Activated T-helper 1 cell treated with anti-CD3 and anti-CD28 coated beads, Interleukin-12 subunit alpha, Interleukin-12 subunit beta, Interleukin-2, Interleukin-4 antibody, amounts not matched to agents 30 ng/mL and 10 ng/mL and 1 ng/mL, durations not matched to agents 14 hours and 24 hours and 36 hours (primary cell): ENCODE measurements around the gene MAP3K6. TPM values are rescaled to one million over a fixed set of nuclear protein-coding genes. Genes with fewer than 3 reads are reported as not detected.

Experiments used
- DNase-seq: peaks from one replicate; pipeline ENCODE4 v3.0.0; 2021; ENCODE audit warnings: low spot score
- H3K27ac Mint-ChIP-seq: one replicate; pipeline ENCODE4 v1.8.0; 2021; ENCODE audit warnings: mild to moderate bottlenecking, mixed read lengths
- H3K27me3 Mint-ChIP-seq: one replicate; pipeline ENCODE4 v1.8.0; 2022; ENCODE audit warnings: mild to moderate bottlenecking, moderate library complexity, mixed read lengths; ENCODE audit not compliant: insufficient read depth
- H3K36me3 Mint-ChIP-seq: one replicate; pipeline ENCODE4 v1.8.0; 2021; ENCODE audit warnings: low read depth, mixed read lengths
- H3K4me1 Mint-ChIP-seq: one replicate; pipeline ENCODE4 v1.8.0; 2021; ENCODE audit warnings: low read depth, mixed read lengths
- H3K4me3 Mint-ChIP-seq: one replicate; pipeline ENCODE4 v1.8.0; 2021; ENCODE audit warnings: mild to moderate bottlenecking, moderate library complexity, mixed read lengths
- H3K9me3 Mint-ChIP-seq: one replicate; pipeline ENCODE4 v1.8.0; 2021; ENCODE audit warnings: mixed read lengths
- intact Hi-C: fragments of 100-400 bp; cut with micrococcal nuclease; formaldehyde crosslinking; loops from one replicate; pipeline ENCODE4 v1.15.1; 2024
- total RNA-seq: library from RNA; stranded (reverse); gene quantifications from 2 replicates; pipeline ENCODE4 v1.2.3, GENCODE V29; 2022

Gene MAP3K6
- total RNA-seq, 1 donor from 2014 or later: 11.2 TPM

DNA sequence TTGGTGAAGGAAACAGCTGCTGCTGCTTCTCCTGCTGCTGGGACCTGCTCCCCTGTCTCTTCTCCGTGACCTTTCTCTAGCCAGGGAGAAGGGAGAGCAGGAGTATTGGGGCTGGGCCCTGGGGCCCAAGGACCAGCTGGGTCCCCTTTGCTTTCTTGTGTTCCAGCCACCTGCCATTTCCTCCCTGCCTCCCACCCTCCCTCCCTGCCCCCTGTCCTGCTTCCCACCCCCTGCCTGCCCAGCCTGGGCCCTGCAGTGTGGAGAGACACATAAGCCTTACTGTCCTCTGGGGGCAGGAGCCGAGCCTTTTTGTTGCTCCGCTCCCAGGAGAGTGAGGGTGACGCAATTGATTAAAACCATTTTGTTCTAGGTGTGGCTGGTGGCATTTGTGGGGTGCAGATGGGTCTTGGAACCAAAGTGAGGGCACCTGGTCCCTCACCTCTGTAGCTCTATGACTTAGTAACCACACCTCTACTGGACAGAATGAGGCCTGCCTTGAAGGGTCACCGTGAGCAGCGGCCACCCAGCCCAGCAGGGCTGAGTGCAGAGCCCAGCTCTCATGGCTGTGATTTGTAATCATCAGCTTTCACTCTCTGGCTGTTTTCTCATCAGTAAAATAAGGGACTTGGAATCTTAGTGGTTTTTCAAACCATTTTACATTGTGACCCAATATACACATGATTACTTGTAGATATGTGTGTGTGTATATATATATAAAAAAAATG, 58.7 kb downstream of the MAP3K6 start:
- intact Hi-C loops: no loop called here
- Mint-ChIP-seq H3K4me3 (no peak overlapping the region), H3K4me1 (no peaks in the 10 kb centered on the region), H3K27ac (no peak overlapping the region), H3K9me3 (no peaks in the 10 kb centered on the region), H3K36me3 (no peaks in the 10 kb centered on the region), H3K27me3 (peaks cover 3% of the 10 kb centered on the region)
- no peak for DNase-seq

DNA sequence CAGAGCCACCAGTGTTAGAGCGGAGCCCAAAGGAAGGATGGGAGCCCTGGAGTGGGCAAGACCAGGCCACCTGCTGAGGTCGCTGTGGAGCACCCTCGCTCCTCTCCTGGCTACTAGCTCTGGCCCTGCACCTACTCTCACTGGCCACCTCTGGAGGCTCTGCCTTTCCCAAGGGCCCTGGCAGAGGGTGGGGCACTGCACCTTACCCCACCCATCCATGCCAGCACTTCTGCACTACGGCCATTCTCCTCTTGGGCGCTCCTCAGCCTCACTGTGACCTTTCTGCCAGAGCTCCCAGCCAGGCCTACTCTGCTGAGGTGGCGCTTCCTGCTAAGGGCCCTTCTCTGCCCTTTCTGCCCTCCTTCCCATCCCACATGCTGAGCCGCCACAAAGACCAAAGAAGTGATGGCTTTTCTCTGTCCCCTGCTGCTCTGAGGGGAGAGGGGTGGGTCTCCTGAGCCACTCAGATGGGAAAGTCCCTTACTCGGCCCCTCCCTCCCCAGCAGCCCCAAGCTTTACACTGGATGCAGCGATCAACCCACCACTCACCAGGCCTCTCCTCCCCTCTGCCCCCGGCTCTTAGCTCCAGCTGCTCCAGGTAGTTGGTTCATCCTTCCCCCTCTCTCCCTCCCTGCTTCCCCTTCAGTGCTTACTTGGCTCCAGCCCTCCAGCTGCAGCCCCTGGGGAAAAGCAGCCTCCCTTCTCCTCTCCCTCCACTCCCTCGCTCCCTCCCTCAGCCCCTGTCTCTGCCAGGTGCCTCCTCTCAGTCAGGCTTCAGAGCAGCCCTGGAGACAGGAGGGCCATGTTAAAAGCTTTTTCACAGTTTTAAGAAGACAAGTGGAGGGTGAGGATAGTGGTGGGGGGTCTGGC, 59.6 kb downstream of the MAP3K6 start:
- no peak overlapping the region for H3K27ac Mint-ChIP-seq
- no peak for DNase-seq
- H3K36me3 Mint-ChIP-seq: no peaks in the 10 kb centered on the region
- H3K9me3 Mint-ChIP-seq: no peaks in the 10 kb centered on the region
- H3K4me1 Mint-ChIP-seq: no peaks in the 10 kb centered on the region
- intact Hi-C loops: no loop called here
- no peak overlapping the region for H3K4me3 Mint-ChIP-seq
- no peaks in the 10 kb centered on the region for H3K27me3 Mint-ChIP-seq

DNA sequence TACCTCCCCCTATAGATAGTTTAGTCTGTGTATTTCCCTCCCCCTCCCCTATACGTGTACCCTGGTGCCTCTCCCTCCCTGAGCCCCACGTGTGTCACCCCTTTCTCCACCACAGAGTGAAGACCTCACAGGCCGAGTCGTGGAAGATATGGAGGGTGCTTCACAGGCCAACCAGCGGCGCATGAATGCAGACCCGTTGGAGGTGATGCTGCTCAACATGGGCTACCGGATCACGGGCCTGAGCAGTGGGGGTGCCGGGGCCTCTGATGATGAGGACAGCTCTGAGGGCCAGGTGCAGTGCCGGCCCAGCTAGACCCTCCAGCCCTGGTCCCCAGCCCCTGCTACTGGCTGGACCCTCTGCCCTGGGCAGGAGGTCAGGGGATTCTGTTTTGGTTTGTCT, 60.7 kb downstream of the MAP3K6 start:
- Mint-ChIP-seq H3K4me1 (peaks cover under 1% of the 10 kb centered on the region), H3K36me3 (no peaks in the 10 kb centered on the region), H3K27ac (no peak overlapping the region), H3K9me3 (no peaks in the 10 kb centered on the region), H3K27me3 (no peaks in the 10 kb centered on the region), H3K4me3 (no peak overlapping the region)
- intact Hi-C loops: no loop called here
- DNase-seq: no peak

Other genes with a start within 250 kb of the MAP3K6 start
- 27.9 and 28.8 TPM in 2 replicates for gene SLC9A1, start 211.8 kb downstream of the MAP3K6 start, total RNA-seq
- gene WDTC1, start 132.3 kb downstream of the MAP3K6 start, total RNA-seq: 18.4 and 20.1 TPM in 2 replicates
- 44.3 and 47.4 TPM in 2 replicates for gene TMEM222, start 44.8 kb downstream of the MAP3K6 start, total RNA-seq
- gene SYTL1, start 24.9 kb downstream of the MAP3K6 start, total RNA-seq: 24.4 and 26.3 TPM in 2 replicates
- not detected in 2 replicates for gene FCN3, start 7.9 kb upstream of the MAP3K6 start, total RNA-seq
- gene CD164L2, start 16.4 kb upstream of the MAP3K6 start, total RNA-seq: not detected in 2 replicates
- 3.2 and 4.0 TPM in 2 replicates for gene GPR3, start 25.7 kb upstream of the MAP3K6 start, total RNA-seq
- 108 and 109 TPM in 2 replicates for gene WASF2, start 123.2 kb upstream of the MAP3K6 start, total RNA-seq
- gene AHDC1, start 237.2 kb upstream of the MAP3K6 start, total RNA-seq: 33.7 and 33.9 TPM in 2 replicates